ENCODE results near the gene OPRL1. TPM values are rescaled to one million over a fixed set of nuclear protein-coding genes. Genes with fewer than 3 reads are reported as not detected.
"Not testable (repeated sequence)": the region's sequence is repeated elsewhere in the genome, so short reads cannot be mapped to it uniquely, and the experiment has no call there.

The OPRL1 gene
- total RNA-seq, 1 donor from 2014 or later, result 0.52 TPM

DNA sequence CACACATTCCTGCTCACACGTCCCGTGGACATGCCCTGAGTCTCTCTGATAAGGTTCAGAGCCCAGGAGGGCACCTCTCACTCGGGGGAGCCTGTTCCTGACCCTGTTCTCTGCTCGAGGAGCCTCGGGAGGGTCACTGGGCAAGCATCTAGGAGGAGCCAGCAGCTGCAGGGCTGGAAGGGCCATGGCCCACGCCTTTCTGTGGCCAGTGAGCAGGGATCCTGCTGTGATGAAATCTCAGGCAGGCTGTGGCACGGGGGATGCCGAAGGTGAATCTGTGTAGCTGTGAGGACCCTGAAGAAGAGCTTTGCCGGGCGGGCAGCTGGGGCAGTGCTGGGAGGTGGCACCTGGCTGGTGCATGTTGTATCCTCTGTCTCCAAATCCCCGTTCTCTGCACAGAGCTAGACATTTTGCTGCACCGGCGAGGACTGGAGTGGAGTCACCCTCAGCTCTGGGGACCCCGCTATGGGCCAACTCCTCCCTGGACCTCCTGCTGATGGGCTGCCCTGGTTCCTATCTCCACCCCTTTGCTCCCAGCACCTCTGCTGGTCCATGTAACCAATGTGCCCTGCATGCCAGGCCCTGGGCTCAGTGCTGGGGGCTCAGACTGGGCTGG is 34.6 kb downstream of the OPRL1 start:
- no peak overlapping the region for H3K27ac ChIP-seq (ENCODE audit: low read depth, low read length)
- no peaks in the 10 kb centered on the region for H3K36me3 ChIP-seq (ENCODE audit: control insufficient read depth in 3 of 3, insufficient read depth in 3 of 3, low read length in 3 of 3)
- H3K27me3 ChIP-seq (ENCODE audit: control insufficient read depth in 3 of 3, insufficient read depth in 3 of 3, low read length in 3 of 3), result peaks cover 3 to 15% (median 10%) of the 10 kb centered on the region in 3 donors
- no peak overlapping the region for H3K4me3 ChIP-seq (ENCODE audit: low read length in 3 of 3)
- no peaks in the 10 kb centered on the region for H3K9me3 ChIP-seq (ENCODE audit: control insufficient read depth in 3 of 3, low read length in 3 of 3)
- H3K4me1 ChIP-seq (ENCODE audit: control insufficient read depth in 3 of 3, insufficient read depth in 3 of 3, low read length in 3 of 3), result no peaks in the 10 kb centered on the region
- no peak overlapping the region for H3K9ac ChIP-seq (ENCODE audit: low read depth in 1 of 3, low read length in 3 of 3)

DNA sequence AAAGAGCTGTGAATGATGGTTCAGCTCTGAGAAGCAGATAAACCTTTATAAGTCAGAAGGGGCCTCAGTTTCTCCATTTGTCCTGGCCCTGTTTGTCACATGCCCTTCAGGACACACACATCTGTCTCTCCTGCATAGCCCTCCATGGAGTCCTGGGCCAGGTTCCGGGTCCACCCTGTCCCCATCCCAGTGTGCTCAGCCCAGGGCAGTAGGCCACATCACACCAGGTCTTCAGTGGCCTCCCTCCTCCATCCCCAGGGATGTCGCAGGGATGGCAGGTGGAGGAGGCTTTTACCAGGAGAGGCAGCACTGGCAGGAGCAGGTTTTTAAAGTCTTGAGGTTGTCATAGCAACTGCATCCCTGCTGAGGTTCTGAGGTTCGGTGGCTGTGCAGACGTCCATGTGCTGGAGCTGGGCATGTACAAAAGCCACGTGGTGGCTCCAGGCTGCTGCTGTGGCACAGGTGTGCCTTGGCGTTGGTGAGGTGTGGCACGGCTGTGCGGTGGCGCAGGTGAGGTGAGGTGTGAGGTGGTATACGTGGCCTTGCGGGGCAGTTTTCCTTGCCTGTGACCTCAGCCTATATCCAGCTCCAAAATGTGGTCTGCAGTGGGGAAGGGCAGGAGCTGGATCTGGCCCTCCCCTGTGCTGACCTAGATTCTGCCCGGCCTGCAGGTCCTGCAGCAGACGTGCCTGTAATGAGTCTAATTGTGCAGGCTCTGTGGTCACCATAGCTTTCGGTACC is 35.5 kb downstream of the OPRL1 start:
- no peaks in the 10 kb centered on the region for H3K9me3 ChIP-seq (ENCODE audit: control insufficient read depth in 3 of 3, low read length in 3 of 3)
- no peak overlapping the region for H3K9ac ChIP-seq (ENCODE audit: low read depth in 1 of 3, low read length in 3 of 3)
- no peak overlapping the region for H3K4me3 ChIP-seq (ENCODE audit: low read length in 3 of 3)
- H3K4me1 ChIP-seq (ENCODE audit: control insufficient read depth in 3 of 3, insufficient read depth in 3 of 3, low read length in 3 of 3), result peaks cover 0 to 4% (median 3%) of the 10 kb centered on the region in 3 donors
- no peak overlapping the region for H3K27ac ChIP-seq (ENCODE audit: low read depth, low read length)
- peaks cover 3 to 13% (median 10%) of the 10 kb centered on the region in 3 donors for H3K27me3 ChIP-seq (ENCODE audit: control insufficient read depth in 3 of 3, insufficient read depth in 3 of 3, low read length in 3 of 3)
- H3K36me3 ChIP-seq (ENCODE audit: control insufficient read depth in 3 of 3, insufficient read depth in 3 of 3, low read length in 3 of 3), result no peaks in the 10 kb centered on the region

DNA sequence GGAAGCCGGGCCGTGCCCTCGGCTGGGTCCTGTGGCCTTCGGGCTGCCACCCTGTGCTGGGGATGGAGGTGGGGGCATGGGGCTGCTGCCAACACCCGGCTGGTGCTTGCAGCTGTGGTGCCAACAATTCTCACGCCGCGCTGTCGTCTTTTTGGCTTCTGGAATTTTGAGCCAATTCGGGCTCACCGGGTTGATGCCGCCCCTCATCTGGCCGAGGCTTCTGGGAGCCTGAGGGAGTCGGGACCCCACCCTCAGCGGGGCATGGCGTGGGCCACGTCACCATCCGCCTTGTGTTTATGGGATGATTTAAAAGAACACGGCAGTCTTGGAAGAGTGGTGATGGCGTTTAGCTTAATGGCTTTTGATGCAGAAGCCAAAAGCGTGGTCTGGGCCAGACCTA is 36.1 kb downstream of the OPRL1 start:
- Histone ChIP-seq H3K36me3 (ENCODE audit: control insufficient read depth in 3 of 3, insufficient read depth in 3 of 3, low read length in 3 of 3) (no peaks in the 10 kb centered on the region), H3K4me1 (ENCODE audit: control insufficient read depth in 3 of 3, insufficient read depth in 3 of 3, low read length in 3 of 3) (peaks cover 0 to 5% (median 4%) of the 10 kb centered on the region in 3 donors), H3K27ac (ENCODE audit: low read depth, low read length) (no peak overlapping the region), H3K9ac (ENCODE audit: low read depth in 1 of 3, low read length in 3 of 3) (no peak overlapping the region), H3K27me3 (ENCODE audit: control insufficient read depth in 3 of 3, insufficient read depth in 3 of 3, low read length in 3 of 3) (peaks cover 5 to 15% (median 12%) of the 10 kb centered on the region in 3 donors), H3K4me3 (ENCODE audit: low read length in 3 of 3) (no peak overlapping the region), H3K9me3 (ENCODE audit: control insufficient read depth in 3 of 3, low read length in 3 of 3) (no peaks in the 10 kb centered on the region)

DNA sequence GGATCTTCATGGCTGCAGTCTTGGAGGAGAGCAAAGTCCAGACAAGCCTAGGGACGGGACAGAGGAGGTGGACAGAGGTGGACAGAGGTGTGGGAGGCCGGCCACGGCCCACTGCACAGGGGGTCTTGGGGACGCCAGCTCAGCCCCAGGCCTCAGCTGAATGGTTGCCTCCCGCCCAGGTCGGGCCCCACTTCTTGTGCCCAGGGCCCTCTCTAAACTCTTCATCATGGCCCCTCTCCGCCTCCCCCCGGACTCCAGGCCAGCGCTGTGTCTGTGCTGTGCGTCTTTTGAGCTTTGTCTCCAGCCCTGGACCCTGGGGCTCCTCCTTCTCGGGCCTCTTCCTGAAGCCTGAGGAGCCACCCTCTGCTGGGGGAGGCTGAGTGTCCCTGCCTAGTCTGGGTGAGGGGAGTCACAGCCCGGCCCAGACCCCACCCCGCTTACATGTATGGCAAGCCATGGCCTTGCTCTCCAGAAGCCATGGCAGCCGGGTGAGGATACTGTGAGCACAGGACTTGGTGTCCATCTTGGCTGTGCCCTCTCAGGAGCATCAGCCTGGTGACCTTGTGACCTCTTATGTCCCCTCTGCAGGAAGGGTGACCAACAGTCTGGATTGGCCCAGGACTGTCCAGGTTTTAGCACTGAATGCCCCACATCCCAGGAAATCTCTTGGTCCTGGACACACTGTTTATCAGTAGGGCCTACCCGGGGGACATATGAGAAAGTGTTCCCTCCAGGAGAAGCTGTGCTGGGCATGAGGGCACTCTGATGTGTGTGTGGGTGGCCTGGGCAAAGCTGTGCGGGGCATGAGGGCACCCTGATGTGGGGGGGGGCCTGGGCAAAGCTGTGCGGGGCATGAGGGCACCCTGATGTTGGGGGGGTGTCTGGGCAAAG is 36.9 kb downstream of the OPRL1 start:
- H3K4me1 ChIP-seq (ENCODE audit: control insufficient read depth in 3 of 3, insufficient read depth in 3 of 3, low read length in 3 of 3), result peaks cover 0 to 5% (median 4%) of the 10 kb centered on the region in 3 donors
- peaks cover 5 to 20% (median 15%) of the 10 kb centered on the region in 3 donors for H3K27me3 ChIP-seq (ENCODE audit: control insufficient read depth in 3 of 3, insufficient read depth in 3 of 3, low read length in 3 of 3)
- H3K4me3 ChIP-seq (ENCODE audit: low read length in 3 of 3), result no peak overlapping the region
- no peak overlapping the region for H3K9ac ChIP-seq (ENCODE audit: low read depth in 1 of 3, low read length in 3 of 3)
- H3K36me3 ChIP-seq (ENCODE audit: control insufficient read depth in 3 of 3, insufficient read depth in 3 of 3, low read length in 3 of 3), result no peaks in the 10 kb centered on the region
- no peaks in the 10 kb centered on the region for H3K9me3 ChIP-seq (ENCODE audit: control insufficient read depth in 3 of 3, low read length in 3 of 3)
- H3K27ac ChIP-seq (ENCODE audit: low read depth, low read length), result no peak overlapping the region

DNA sequence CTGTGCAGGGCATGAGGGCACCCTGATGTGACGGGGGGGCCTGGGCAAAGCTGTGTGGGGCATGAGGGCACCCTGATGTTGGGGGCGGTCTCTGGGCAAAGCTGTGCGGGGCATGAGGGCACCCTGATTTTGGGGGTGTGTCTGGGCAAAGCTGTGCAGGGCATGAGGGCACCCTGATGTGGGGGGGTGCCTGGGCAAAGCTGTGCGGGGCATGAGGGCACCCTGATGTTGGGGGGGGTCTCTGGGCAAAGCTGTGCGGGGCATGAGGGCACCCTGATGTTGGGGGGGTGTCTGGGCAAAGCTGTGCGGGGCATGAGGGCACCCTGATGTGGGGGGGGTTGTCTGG is 37.5 kb downstream of the OPRL1 start:
- H3K27ac ChIP-seq (ENCODE audit: low read depth, low read length); H3K36me3 ChIP-seq (ENCODE audit: control insufficient read depth in 3 of 3, insufficient read depth in 3 of 3, low read length in 3 of 3); H3K4me1 ChIP-seq (ENCODE audit: control insufficient read depth in 3 of 3, insufficient read depth in 3 of 3, low read length in 3 of 3); H3K9ac ChIP-seq (ENCODE audit: low read depth in 1 of 3, low read length in 3 of 3); H3K9me3 ChIP-seq (ENCODE audit: control insufficient read depth in 3 of 3, low read length in 3 of 3); H3K4me3 ChIP-seq (ENCODE audit: low read length in 3 of 3): not testable (repeated sequence)
- H3K27me3 ChIP-seq (ENCODE audit: control insufficient read depth in 3 of 3, insufficient read depth in 3 of 3, low read length in 3 of 3), result peaks cover 5 to 23% (median 15%) of the 10 kb centered on the region in 3 donors

DNA sequence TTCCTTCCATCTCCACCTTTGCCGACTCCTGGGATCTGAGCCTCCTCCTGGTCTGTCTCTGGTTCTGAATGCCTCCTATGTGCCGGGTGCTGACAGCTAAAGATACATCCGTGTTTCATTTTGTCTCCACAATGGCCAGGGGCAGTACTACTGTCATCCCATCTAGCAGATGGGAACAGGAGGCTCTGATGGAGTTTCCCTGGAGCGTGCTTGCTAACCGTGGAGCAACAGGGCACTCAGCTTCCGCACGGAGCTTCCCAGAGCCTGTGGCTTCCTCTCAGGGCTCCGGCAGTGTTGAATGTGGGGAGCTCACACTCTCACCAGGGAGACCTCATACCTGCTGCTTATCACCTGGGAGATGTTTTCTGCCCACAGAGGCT is 39.4 kb downstream of the OPRL1 start:
- Histone ChIP-seq H3K9ac (ENCODE audit: low read depth in 1 of 3, low read length in 3 of 3) (no peak overlapping the region), H3K27ac (ENCODE audit: low read depth, low read length) (no peak overlapping the region), H3K4me1 (ENCODE audit: control insufficient read depth in 3 of 3, insufficient read depth in 3 of 3, low read length in 3 of 3) (peaks cover 0 to 5% (median 4%) of the 10 kb centered on the region in 3 donors), H3K9me3 (ENCODE audit: control insufficient read depth in 3 of 3, low read length in 3 of 3) (no peaks in the 10 kb centered on the region), H3K4me3 (ENCODE audit: low read length in 3 of 3) (no peak overlapping the region), H3K36me3 (ENCODE audit: control insufficient read depth in 3 of 3, insufficient read depth in 3 of 3, low read length in 3 of 3) (no peaks in the 10 kb centered on the region), H3K27me3 (ENCODE audit: control insufficient read depth in 3 of 3, insufficient read depth in 3 of 3, low read length in 3 of 3) (peaks cover 5 to 23% (median 15%) of the 10 kb centered on the region in 3 donors)

DNA sequence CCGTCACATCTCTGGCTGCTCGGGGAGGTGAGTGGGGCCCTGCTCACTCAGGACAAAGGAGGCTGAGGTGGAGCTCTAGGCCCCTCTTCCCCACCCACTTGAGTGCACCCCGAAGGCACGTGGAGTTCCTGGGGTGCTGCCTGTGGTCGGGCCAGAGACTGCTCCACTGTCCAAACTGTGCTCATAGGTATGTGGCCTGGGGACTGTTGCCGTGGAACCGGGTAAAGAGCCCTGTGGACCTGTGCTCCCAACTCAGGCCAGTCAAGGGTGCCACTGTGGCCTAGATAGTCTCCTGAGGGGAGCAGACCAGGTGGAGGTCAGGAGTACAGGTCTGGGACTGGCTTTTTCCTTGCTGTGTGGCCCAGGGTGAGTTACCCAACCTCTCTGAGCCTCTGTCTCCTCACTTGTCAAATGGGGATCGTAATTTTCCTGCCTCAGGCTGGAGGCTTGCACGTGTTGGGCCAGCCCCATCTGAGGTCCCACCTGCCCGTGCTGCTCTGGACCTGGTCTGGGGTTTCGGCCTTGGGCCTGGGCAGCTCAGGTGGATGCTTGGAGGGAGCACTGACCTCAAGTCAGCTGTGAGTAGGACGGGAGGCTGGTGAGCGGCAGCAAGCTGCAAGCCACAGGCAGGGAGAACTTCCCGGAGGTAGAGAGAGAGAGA is 39.9 kb downstream of the OPRL1 start:
- Histone ChIP-seq H3K9ac (ENCODE audit: low read depth in 1 of 3, low read length in 3 of 3) (no peak overlapping the region), H3K27ac (ENCODE audit: low read depth, low read length) (no peak overlapping the region), H3K36me3 (ENCODE audit: control insufficient read depth in 3 of 3, insufficient read depth in 3 of 3, low read length in 3 of 3) (no peaks in the 10 kb centered on the region), H3K4me3 (ENCODE audit: low read length in 3 of 3) (peak overlapping the region in 1 of 3 donors; percentile 43), H3K27me3 (ENCODE audit: control insufficient read depth in 3 of 3, insufficient read depth in 3 of 3, low read length in 3 of 3) (peaks cover 5 to 23% (median 15%) of the 10 kb centered on the region in 3 donors), H3K9me3 (ENCODE audit: control insufficient read depth in 3 of 3, low read length in 3 of 3) (no peaks in the 10 kb centered on the region), H3K4me1 (ENCODE audit: control insufficient read depth in 3 of 3, insufficient read depth in 3 of 3, low read length in 3 of 3) (peaks cover 0 to 5% (median 4%) of the 10 kb centered on the region in 3 donors)

DNA sequence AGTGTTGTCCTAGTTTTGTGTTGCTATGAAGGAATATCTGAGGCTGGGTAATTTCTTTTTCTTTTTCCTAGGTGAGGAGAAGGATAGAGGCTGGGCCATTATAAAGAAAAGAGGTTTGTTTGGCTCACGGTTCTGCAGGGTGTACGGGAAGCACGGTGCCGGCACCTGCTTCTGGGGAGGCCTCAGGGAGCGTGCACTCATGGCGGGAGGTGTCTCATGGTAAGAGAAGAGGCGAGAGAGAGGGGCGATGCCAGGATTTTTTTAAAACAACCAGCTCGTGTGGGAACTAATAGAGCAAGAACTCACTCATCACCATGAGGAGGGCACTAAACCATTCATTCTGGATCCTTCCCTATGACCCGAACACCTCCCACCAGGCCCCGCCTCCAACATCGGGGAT is 41.7 kb downstream of the OPRL1 start:
- no peak overlapping the region for H3K4me3 ChIP-seq (ENCODE audit: low read length in 3 of 3)
- no peak overlapping the region for H3K27ac ChIP-seq (ENCODE audit: low read depth, low read length)
- peaks cover 0 to 5% (median 4%) of the 10 kb centered on the region in 3 donors for H3K4me1 ChIP-seq (ENCODE audit: control insufficient read depth in 3 of 3, insufficient read depth in 3 of 3, low read length in 3 of 3)
- no peaks in the 10 kb centered on the region for H3K9me3 ChIP-seq (ENCODE audit: control insufficient read depth in 3 of 3, low read length in 3 of 3)
- no peak overlapping the region for H3K9ac ChIP-seq (ENCODE audit: low read depth in 1 of 3, low read length in 3 of 3)
- peaks cover 3 to 18% (median 8%) of the 10 kb centered on the region in 3 donors for H3K27me3 ChIP-seq (ENCODE audit: control insufficient read depth in 3 of 3, insufficient read depth in 3 of 3, low read length in 3 of 3)
- H3K36me3 ChIP-seq (ENCODE audit: control insufficient read depth in 3 of 3, insufficient read depth in 3 of 3, low read length in 3 of 3), result no peaks in the 10 kb centered on the region

DNA sequence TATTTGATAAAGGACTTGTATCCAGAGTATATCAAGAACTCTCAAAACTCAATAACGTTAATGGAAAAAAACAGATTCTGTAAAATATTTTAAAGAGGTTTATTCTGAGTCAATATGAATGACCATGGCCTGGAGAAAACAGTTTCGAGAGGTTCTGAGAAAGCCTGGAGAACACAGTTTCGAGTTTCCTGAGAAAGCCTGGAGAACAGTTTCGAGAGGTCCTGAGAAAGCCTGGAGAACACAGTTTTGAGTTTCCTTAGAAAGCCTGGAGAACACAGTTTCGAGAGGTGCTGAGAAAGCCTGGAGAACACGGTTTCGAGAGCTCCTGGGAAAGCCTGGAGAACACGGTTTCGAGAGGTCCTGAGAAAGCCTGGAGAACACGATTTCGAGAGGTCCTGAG is 43.0 kb downstream of the OPRL1 start:
- peaks cover 3 to 18% (median 5%) of the 10 kb centered on the region in 3 donors for H3K27me3 ChIP-seq (ENCODE audit: control insufficient read depth in 3 of 3, insufficient read depth in 3 of 3, low read length in 3 of 3)
- H3K9me3 ChIP-seq (ENCODE audit: control insufficient read depth in 3 of 3, low read length in 3 of 3); H3K9ac ChIP-seq (ENCODE audit: low read depth in 1 of 3, low read length in 3 of 3); H3K27ac ChIP-seq (ENCODE audit: low read depth, low read length); H3K36me3 ChIP-seq (ENCODE audit: control insufficient read depth in 3 of 3, insufficient read depth in 3 of 3, low read length in 3 of 3); H3K4me3 ChIP-seq (ENCODE audit: low read length in 3 of 3); H3K4me1 ChIP-seq (ENCODE audit: control insufficient read depth in 3 of 3, insufficient read depth in 3 of 3, low read length in 3 of 3): not testable (repeated sequence)

Data from skeletal muscle tissue (tissue), 4 donors.